CD4-positive, alpha-beta memory T cell (primary cell): ENCODE results near the gene PRXL2A. TPM values are rescaled to one million over a fixed set of nuclear protein-coding genes. Genes with fewer than 3 reads are reported as not detected.
A peak's percentile ranks its signal among the peaks of the same experiment; 100 is the strongest.

ENCODE experiments used
- CTCF ChIA-PET: fragments of 350-600 bp; sonication (Branson Sonifier 250); formaldehyde crosslinking; loops from one replicate; lab custom pipeline; 2021; ENCODE audit warnings: inconsistent platforms; ENCODE audit not compliant: partially characterized antibody; lab: Charles Lee
- POLR2A ChIA-PET: fragments of 350-600 bp; sonication (Branson Sonifier 250); formaldehyde crosslinking; loops from one replicate; lab custom pipeline; 2021; ENCODE audit not compliant: partially characterized antibody; lab: Charles Lee
- DNase-seq, 5 donors: peaks; one replicate each; pipeline versions ENCODE4 v3.0.0 to v3.0.0-alpha.2; 2020 to 2022; ENCODE audit warnings: mixed read lengths in 1 of 5
- H3K27ac ChIP-seq: one replicate; pipeline ENCODE4 v1.7.0; 2013; ENCODE audit warnings: low read depth, low read length
- H3K27me3 ChIP-seq: 2 replicates; pipeline ENCODE4 v1.7.0; 2013; ENCODE audit warnings: mild to moderate bottlenecking, low read length, moderate library complexity; ENCODE audit not compliant: insufficient read depth
- H3K36me3 ChIP-seq: 2 replicates; pipeline ENCODE4 v1.7.0; 2013; ENCODE audit warnings: mild to moderate bottlenecking, low read length, moderate library complexity; ENCODE audit not compliant: insufficient read depth
- H3K4me1 ChIP-seq: 2 replicates; pipeline ENCODE4 v1.7.0; 2013; ENCODE audit warnings: mild to moderate bottlenecking, low read length, moderate library complexity; ENCODE audit not compliant: insufficient read depth
- H3K4me3 ChIP-seq, 2 donors: one replicate each; pipeline ENCODE4 v1.7.0; 2013; ENCODE audit warnings: low read length in 2 of 2, mild to moderate bottlenecking in 1 of 2
- H3K9me3 ChIP-seq, 2 donors: one replicate each; pipeline ENCODE4 v1.7.0; 2013; ENCODE audit warnings: low read length in 2 of 2, control low read depth in 1 of 2; ENCODE audit not compliant: control insufficient read depth in 1 of 2
- H3K27ac Mint-ChIP-seq, 7 donors: one replicate each; pipeline ENCODE4 v1.8.0; 2020 to 2021; ENCODE audit warnings: mixed read lengths in 7 of 7, mild to moderate bottlenecking in 6 of 7, inconsistent platforms in 3 of 7, moderate library complexity in 3 of 7
- H3K27me3 Mint-ChIP-seq, 2 donors: one replicate each; pipeline ENCODE4 v1.8.0; 2020 to 2021; ENCODE audit warnings: mixed read lengths in 2 of 2
- H3K36me3 Mint-ChIP-seq, 2 donors: one replicate each; pipeline ENCODE4 v1.8.0; 2020 to 2021; ENCODE audit warnings: mixed read lengths in 2 of 2, inconsistent platforms in 1 of 2, mild to moderate bottlenecking in 1 of 2
- H3K4me1 Mint-ChIP-seq, 4 donors: one replicate each; pipeline ENCODE4 v1.8.0; 2020 to 2021; ENCODE audit warnings: mixed read lengths in 4 of 4, mild to moderate bottlenecking in 1 of 4
- H3K4me3 Mint-ChIP-seq, 8 donors: one replicate each; pipeline ENCODE4 v1.8.0; 2020 to 2021; ENCODE audit warnings: mixed read lengths in 8 of 8, mild to moderate bottlenecking in 7 of 8, moderate library complexity in 6 of 8, inconsistent platforms in 3 of 8
- H3K9me3 Mint-ChIP-seq, 8 donors: one replicate each; pipeline ENCODE4 v1.8.0; 2020 to 2021; ENCODE audit warnings: mixed read lengths in 8 of 8, mild to moderate bottlenecking in 5 of 8, inconsistent platforms in 3 of 8, moderate library complexity in 1 of 8
- intact Hi-C: fragments of 100-400 bp; cut with micrococcal nuclease; formaldehyde crosslinking; loops from one replicate; pipeline ENCODE4 v1.15.1; 2023
- polyA plus RNA-seq, 2 donors: library from polyadenylated mRNA; unstranded; fragments of 300-500 nt; fragmentation: Illumina TruSeq; gene quantifications; one replicate each; pipeline ENCODE4 v1.2.3, GENCODE V29; 2021
- total RNA-seq, 2 experiments: library from RNA; stranded (reverse); gene quantifications; one replicate each; pipeline ENCODE4 v1.2.3, GENCODE V29; 2021

The PRXL2A gene
- total and polyA plus RNA-seq, 4 experiments from 2014 or later = 3.6 to 6.0 (median 4.2) TPM

DNA sequence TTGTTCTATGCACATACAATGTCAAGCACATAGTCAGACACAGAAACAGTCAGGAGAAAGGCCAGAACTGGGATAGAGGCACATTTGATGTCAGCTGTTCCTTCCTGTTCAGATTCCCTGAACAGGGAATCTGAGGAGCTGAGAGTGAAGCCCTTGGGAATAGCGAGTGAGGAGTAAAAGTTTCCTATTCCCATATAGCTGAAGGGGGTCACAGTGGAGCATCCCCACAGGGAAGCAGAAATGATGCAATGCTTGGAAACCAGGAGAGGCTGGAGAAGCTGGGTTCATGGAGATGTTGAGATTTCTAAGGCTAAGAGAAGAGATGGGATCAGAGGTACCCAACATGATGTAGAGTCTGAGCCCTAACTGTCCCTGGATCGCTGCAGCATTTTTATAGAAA lies 11.3 kb upstream of the PRXL2A start:
- H3K36me3 ChIP-seq = no peaks in the 10 kb centered on the region
- H3K4me1 ChIP-seq = no peaks in the 10 kb centered on the region
- no peak overlapping the region for H3K4me3 Mint-ChIP-seq
- no peaks in the 10 kb centered on the region for H3K9me3 ChIP-seq
- intact Hi-C loops = no loop called here
- DNase-seq = no peak
- H3K27me3 Mint-ChIP-seq = peaks cover 3 to 8% of the 10 kb centered on the region in 2 donors
- no peak overlapping the region for H3K4me3 ChIP-seq
- ChIA-PET CTCF (interaction anchor here (0.7 to 2.8 kb wide), 3 partner anchors 9 to 18 kb away, joined by 3 to 9 read pairs (median 3); no protein-coding TSS in a partner anchor), POLR2A (no interaction called here)
- no peaks in the 10 kb centered on the region for H3K4me1 Mint-ChIP-seq
- H3K36me3 Mint-ChIP-seq = no peaks in the 10 kb centered on the region
- no peak overlapping the region for H3K27ac ChIP-seq
- no peaks in the 10 kb centered on the region for H3K9me3 Mint-ChIP-seq
- H3K27me3 ChIP-seq = no peaks in the 10 kb centered on the region
- H3K27ac Mint-ChIP-seq = no peak overlapping the region

GRCh38 chr10:80400136-80400804 lies 8.1 kb upstream of the PRXL2A start:
- Mint-ChIP-seq H3K4me3 (no peak overlapping the region), H3K9me3 (no peaks in the 10 kb centered on the region), H3K4me1 (no peaks in the 10 kb centered on the region), H3K27ac (no peak overlapping the region), H3K36me3 (no peaks in the 10 kb centered on the region), H3K27me3 (peaks cover 2% of the 10 kb centered on the region in 2 donors)
- H3K36me3 ChIP-seq = no peaks in the 10 kb centered on the region
- H3K4me3 ChIP-seq = no peak overlapping the region
- POLR2A ChIA-PET = no interaction called here
- no peak for DNase-seq
- no peaks in the 10 kb centered on the region for H3K4me1 ChIP-seq
- H3K27me3 ChIP-seq = no peaks in the 10 kb centered on the region
- H3K9me3 ChIP-seq = no peaks in the 10 kb centered on the region
- intact Hi-C loops = no loop called here
- H3K27ac ChIP-seq = no peak overlapping the region
- CTCF ChIA-PET = interaction anchor here (1.0 kb wide), 1 partner anchor 11 kb away, joined by 3 read pairs; no protein-coding TSS in a partner anchor

DNA sequence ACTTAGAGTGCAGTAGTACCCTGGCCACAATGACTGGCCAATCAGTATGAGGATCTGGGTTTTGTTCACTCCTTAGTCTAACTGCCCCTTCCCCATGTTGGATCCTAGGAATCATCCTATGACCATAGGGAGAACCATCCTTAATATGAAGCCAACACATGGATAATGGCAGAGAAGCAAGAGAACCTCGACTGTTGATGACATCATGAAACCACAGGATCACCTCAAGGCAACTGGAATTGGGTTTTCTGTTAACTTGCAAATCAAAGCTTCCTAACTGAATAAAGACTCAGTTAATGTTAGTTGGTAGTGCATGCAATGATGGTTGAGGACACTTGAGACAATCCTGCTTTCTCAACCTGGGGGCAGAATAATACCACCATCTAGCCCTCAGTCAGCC lies 3.3 kb upstream of the PRXL2A start:
- Histone ChIP-seq H3K27me3 (no peaks in the 10 kb centered on the region), H3K27ac (no peak overlapping the region), H3K9me3 (no peaks in the 10 kb centered on the region), H3K36me3 (no peaks in the 10 kb centered on the region), H3K4me3 (no peak overlapping the region), H3K4me1 (peaks cover 10% of the 10 kb centered on the region)
- H3K27ac Mint-ChIP-seq = no peak overlapping the region
- intact Hi-C loops = no loop called here
- CTCF ChIA-PET = interaction anchor here (1.0 to 1.2 kb wide), 2 partner anchors 27 to 39 kb away, joined by 3 to 6 read pairs; no protein-coding TSS in a partner anchor
- POLR2A ChIA-PET = interaction anchor here (0.6 kb wide), 1 partner anchor 259 kb away, joined by 4 read pairs; no protein-coding TSS in a partner anchor
- H3K4me1 Mint-ChIP-seq = peaks cover 1 to 11% (median 8%) of the 10 kb centered on the region in 4 donors
- H3K4me3 Mint-ChIP-seq = no peak overlapping the region
- H3K27me3 Mint-ChIP-seq = peaks cover 2 to 3% of the 10 kb centered on the region in 2 donors
- no peak for DNase-seq
- no peaks in the 10 kb centered on the region for H3K9me3 Mint-ChIP-seq
- peaks cover 0 to 2% of the 10 kb centered on the region in 2 donors for H3K36me3 Mint-ChIP-seq

DNA sequence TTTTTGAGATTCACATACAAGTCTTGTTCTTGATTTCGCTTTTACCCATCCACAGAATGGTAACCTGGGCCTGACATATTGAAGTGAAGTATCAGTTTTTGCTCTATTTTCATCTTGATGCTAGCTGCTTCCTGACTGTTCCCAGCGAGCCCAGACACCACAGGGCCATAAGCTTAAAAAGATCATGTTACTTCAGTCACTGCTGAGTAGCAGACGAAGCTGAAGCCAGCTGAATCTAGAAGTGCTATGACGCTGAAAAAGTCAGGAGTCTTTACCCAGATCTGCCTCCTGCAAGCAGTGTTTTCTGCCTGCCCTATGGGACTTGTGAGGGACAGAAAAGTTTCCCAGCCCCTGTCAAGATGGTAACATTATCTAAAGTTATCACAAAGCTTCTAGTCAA lies 2.7 kb upstream of the PRXL2A start:
- CTCF ChIA-PET = interaction anchor here (1.0 to 1.2 kb wide), 2 partner anchors 27 to 38 kb away, joined by 3 to 6 read pairs; no protein-coding TSS in a partner anchor
- peaks cover 2 to 3% of the 10 kb centered on the region in 2 donors for H3K27me3 Mint-ChIP-seq
- POLR2A ChIA-PET = interaction anchor here (0.6 kb wide), 1 partner anchor 259 kb away, joined by 4 read pairs; no protein-coding TSS in a partner anchor
- no peak overlapping the region for H3K27ac Mint-ChIP-seq
- no peak for DNase-seq
- Histone ChIP-seq H3K4me3 (no peak overlapping the region), H3K27ac (no peak overlapping the region), H3K4me1 (peaks cover 10% of the 10 kb centered on the region), H3K36me3 (no peaks in the 10 kb centered on the region), H3K9me3 (no peaks in the 10 kb centered on the region), H3K27me3 (no peaks in the 10 kb centered on the region)
- intact Hi-C loops = no loop called here
- H3K9me3 Mint-ChIP-seq = no peaks in the 10 kb centered on the region
- no peak overlapping the region for H3K4me3 Mint-ChIP-seq
- peaks cover 1 to 11% (median 8%) of the 10 kb centered on the region in 4 donors for H3K4me1 Mint-ChIP-seq
- peaks cover 0 to 2% of the 10 kb centered on the region in 2 donors for H3K36me3 Mint-ChIP-seq

- DNase-seq = no peak
- H3K27me3 ChIP-seq = no peaks in the 10 kb centered on the region
- H3K9me3 ChIP-seq = no peaks in the 10 kb centered on the region
- Mint-ChIP-seq H3K36me3 (peaks cover 0 to 2% of the 10 kb centered on the region in 2 donors), H3K27me3 (peaks cover 2 to 3% of the 10 kb centered on the region in 2 donors), H3K4me1 (peaks cover 1 to 11% (median 8%) of the 10 kb centered on the region in 4 donors), H3K27ac (peak overlapping the region in 1 of 7 donors; percentile 43), H3K9me3 (no peaks in the 10 kb centered on the region), H3K4me3 (no peak overlapping the region)
- intact Hi-C loops = no loop called here
- no peaks in the 10 kb centered on the region for H3K36me3 ChIP-seq
- no peak overlapping the region for H3K4me3 ChIP-seq
- ChIA-PET POLR2A (no interaction called here), CTCF (interaction anchor here (1.0 to 2.4 kb wide), 3 partner anchors 28 to 99 kb away, joined by 3 to 14 read pairs (median 6); no protein-coding TSS in a partner anchor)
- peaks cover 10% of the 10 kb centered on the region for H3K4me1 ChIP-seq
- no peak overlapping the region for H3K27ac ChIP-seq
Observed at GRCh38 chr10:80406204-80406603, 2.1 kb upstream of the PRXL2A start.

GRCh38 chr10:80407812-80408241 lies 524 bp upstream of the PRXL2A start:
- CTCF ChIA-PET = interaction anchor here (0.8 to 2.4 kb wide), 11 partner anchors 13 to 104 kb away, joined by 3 to 21 read pairs (median 4); no protein-coding TSS in a partner anchor
- intact Hi-C loops = no loop called here

GRCh38 chr10:80409121-80409520 lies 770 bp downstream of the PRXL2A start:
- peaks cover 1 to 11% (median 8%) of the 10 kb centered on the region in 4 donors for H3K4me1 Mint-ChIP-seq
- Histone ChIP-seq H3K27me3 (no peaks in the 10 kb centered on the region), H3K4me3 (peak overlapping the region in 1 of 2 donors; percentile 64), H3K9me3 (no peaks in the 10 kb centered on the region), H3K4me1 (peaks cover 10% of the 10 kb centered on the region), H3K36me3 (no peaks in the 10 kb centered on the region), H3K27ac (no peak overlapping the region)
- H3K27ac Mint-ChIP-seq = no peak overlapping the region
- ChIA-PET CTCF (interaction anchor here (0.9 to 2.1 kb wide), 2 partner anchors 96 to 104 kb away, joined by 3 to 12 read pairs; no protein-coding TSS in a partner anchor), POLR2A (no interaction called here)
- peaks cover 0 to 2% of the 10 kb centered on the region in 2 donors for H3K36me3 Mint-ChIP-seq
- peaks cover 2 to 3% of the 10 kb centered on the region in 2 donors for H3K27me3 Mint-ChIP-seq
- DNase-seq = no peak
- H3K4me3 Mint-ChIP-seq = peak overlapping the region; percentile 70 to 95 (median 76)
- intact Hi-C loops = no loop called here
- H3K9me3 Mint-ChIP-seq = no peaks in the 10 kb centered on the region

More at GRCh38 chr10:80407812-80408241, 524 bp upstream of the PRXL2A start:
- H3K4me3 ChIP-seq = peak overlapping the region in 1 of 2 donors; percentile 64
- H3K4me1 ChIP-seq = peaks cover 10% of the 10 kb centered on the region
- no peaks in the 10 kb centered on the region for H3K27me3 ChIP-seq
- H3K27ac Mint-ChIP-seq = peak overlapping the region in 6 of 7 donors; percentile 30 to 88 (median 67)
- peaks cover 0 to 2% of the 10 kb centered on the region in 2 donors for H3K36me3 Mint-ChIP-seq
- H3K9me3 ChIP-seq = no peaks in the 10 kb centered on the region
- peak overlapping the region; percentile 40 for H3K27ac ChIP-seq
- H3K36me3 ChIP-seq = no peaks in the 10 kb centered on the region
- peak overlapping the region; percentile 85 to 95 (median 92) for H3K4me3 Mint-ChIP-seq
- peaks cover 1 to 11% (median 8%) of the 10 kb centered on the region in 4 donors for H3K4me1 Mint-ChIP-seq
- POLR2A ChIA-PET = interaction anchor here (0.7 to 1.4 kb wide), 8 partner anchors 35 to 129 kb away, joined by 3 to 6 read pairs (median 4); no protein-coding TSS in a partner anchor
- H3K9me3 Mint-ChIP-seq = no peaks in the 10 kb centered on the region
- peak in 1 of 5 donors; percentile 4 for DNase-seq
- peaks cover 2 to 3% of the 10 kb centered on the region in 2 donors for H3K27me3 Mint-ChIP-seq
